Upper lobe of right lung (tissue), 1 donor: ENCODE data around the gene PPP2R2C. TPM values are rescaled to one million over a fixed set of nuclear protein-coding genes. Genes with fewer than 3 reads are reported as not detected.
A peak's percentile ranks its signal among the peaks of the same experiment; 100 is the strongest.

Experiments
- ATAC-seq: fragments of 200-7000 bp; cut with Tn5 transposase; one replicate; pipeline ENCODE4 v1.9.1; 2020; ENCODE audit warnings: mild to moderate bottlenecking, moderate library complexity
- DNase-seq: peaks from one replicate; pipeline ENCODE4 v3.0.0-alpha.2; 2020
- H3K27ac ChIP-seq: fragments of 200-600 bp; one replicate; pipeline ENCODE4 v1.8.0; 2022
- H3K27me3 ChIP-seq: fragments of 200-600 bp; one replicate; pipeline ENCODE4 v1.8.0; 2022; ENCODE audit warnings: mild to moderate bottlenecking
- H3K36me3 ChIP-seq: fragments of 200-600 bp; one replicate; pipeline ENCODE4 v1.8.0; 2022
- H3K4me1 ChIP-seq: fragments of 200-600 bp; one replicate; pipeline ENCODE4 v1.8.0; 2022
- H3K4me3 ChIP-seq: fragments of 200-600 bp; one replicate; pipeline ENCODE4 v1.8.0; 2022; ENCODE audit warnings: mild to moderate bottlenecking
- H3K9me3 ChIP-seq: fragments of 200-600 bp; one replicate; pipeline ENCODE4 v1.8.0; 2022
- intact Hi-C: fragments of 100-400 bp; cut with DNase I; formaldehyde crosslinking; loops from one replicate; pipeline ENCODE4 v1.11.0; 2022
- total RNA-seq: library from RNA; stranded (reverse); fragmentation: NEBNext Ultra II Directional; extraction: Animal tissue kit (Norgen Biotek cat#: 25700); gene quantifications from one replicate; pipeline ENCODE4 v1.2.1, GENCODE V29; 2021
- TF ChIP-seq, protein P1 (sequence below): fragments of 200-600 bp; IDR thresholded peaks from one replicate; pipeline ENCODE4 v1.8.0; 2022; ENCODE audit warnings: antibody characterized with exemption
- donor health status: DM: no; HTN: yes; CAD: no; lungs with severe emphysema.

PPP2R2C gene
- total RNA-seq, 1 donor from 2014 or later: 0.09 TPM

DNA sequence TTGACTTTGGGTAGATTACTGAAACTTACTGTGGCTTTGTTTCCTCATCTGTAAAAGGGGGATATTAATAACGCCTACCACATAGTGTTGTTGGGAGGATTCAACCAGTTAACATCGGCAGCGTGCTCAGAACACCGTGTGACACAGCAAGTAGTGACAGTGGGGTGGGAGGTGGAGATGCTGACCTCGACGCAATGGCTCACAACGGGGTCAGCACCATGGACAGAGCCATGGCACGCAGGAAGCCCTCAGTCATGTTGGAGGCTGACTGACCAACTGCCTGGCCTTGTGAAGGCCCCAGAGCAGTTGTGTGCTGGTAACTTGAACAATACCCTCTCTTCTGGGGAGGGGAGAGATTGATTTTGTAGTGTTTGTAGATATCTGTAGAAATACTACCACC is 109.5 kb downstream of the PPP2R2C start:
- no peak for DNase-seq
- peaks cover 12% of the 10 kb centered on the region for H3K27me3 ChIP-seq
- no peak overlapping the region for H3K27ac ChIP-seq
- TF ChIP-seq, protein P1, sequence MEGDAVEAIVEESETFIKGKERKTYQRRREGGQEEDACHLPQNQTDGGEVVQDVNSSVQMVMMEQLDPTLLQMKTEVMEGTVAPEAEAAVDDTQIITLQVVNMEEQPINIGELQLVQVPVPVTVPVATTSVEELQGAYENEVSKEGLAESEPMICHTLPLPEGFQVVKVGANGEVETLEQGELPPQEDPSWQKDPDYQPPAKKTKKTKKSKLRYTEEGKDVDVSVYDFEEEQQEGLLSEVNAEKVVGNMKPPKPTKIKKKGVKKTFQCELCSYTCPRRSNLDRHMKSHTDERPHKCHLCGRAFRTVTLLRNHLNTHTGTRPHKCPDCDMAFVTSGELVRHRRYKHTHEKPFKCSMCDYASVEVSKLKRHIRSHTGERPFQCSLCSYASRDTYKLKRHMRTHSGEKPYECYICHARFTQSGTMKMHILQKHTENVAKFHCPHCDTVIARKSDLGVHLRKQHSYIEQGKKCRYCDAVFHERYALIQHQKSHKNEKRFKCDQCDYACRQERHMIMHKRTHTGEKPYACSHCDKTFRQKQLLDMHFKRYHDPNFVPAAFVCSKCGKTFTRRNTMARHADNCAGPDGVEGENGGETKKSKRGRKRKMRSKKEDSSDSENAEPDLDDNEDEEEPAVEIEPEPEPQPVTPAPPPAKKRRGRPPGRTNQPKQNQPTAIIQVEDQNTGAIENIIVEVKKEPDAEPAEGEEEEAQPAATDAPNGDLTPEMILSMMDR: no peak
- H3K4me3 ChIP-seq: no peak overlapping the region
- no peaks in the 10 kb centered on the region for H3K9me3 ChIP-seq
- no peaks in the 10 kb centered on the region for H3K4me1 ChIP-seq
- intact Hi-C loops: no loop called here
- peak; percentile 15 for ATAC-seq
- no peaks in the 10 kb centered on the region for H3K36me3 ChIP-seq

DNA sequence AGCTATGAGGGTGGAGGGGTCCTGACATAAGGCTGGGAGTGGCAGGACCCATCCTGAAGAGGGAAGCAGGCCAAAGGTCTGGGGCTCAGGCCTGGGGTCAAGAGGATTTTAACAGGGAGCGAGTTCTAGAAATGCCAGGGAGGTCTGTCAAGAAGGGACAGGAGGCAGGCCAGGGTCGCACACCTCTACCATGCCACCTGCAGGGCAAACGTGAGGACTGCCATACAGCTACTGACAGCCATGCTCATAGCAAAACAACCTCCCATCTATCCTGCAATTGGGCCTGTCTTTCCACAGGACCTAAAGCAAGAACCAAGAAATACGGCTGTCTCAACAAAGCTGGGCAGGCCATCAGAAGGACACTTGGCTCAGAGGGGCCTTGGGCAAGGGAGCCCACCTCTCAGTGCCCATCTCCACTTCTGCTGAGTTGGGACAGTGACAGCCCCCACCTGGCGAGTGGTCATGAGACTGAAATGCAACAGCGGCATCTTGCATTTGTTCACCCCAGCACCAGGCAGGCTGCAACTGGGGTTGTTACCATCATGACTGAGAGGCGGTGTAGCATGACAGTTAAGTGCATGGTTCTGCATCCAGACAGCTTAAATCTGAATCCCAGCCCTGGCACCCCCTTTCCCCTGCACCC is 110.0 kb downstream of the PPP2R2C start:
- Histone ChIP-seq H3K27me3 (peaks cover 7% of the 10 kb centered on the region), H3K4me1 (no peaks in the 10 kb centered on the region), H3K9me3 (no peaks in the 10 kb centered on the region), H3K36me3 (no peaks in the 10 kb centered on the region), H3K27ac (no peak overlapping the region), H3K4me3 (no peak overlapping the region)
- no peak for DNase-seq
- intact Hi-C loops: no loop called here
- ATAC-seq: no peak
- TF ChIP-seq, protein P1: no peak

DNA sequence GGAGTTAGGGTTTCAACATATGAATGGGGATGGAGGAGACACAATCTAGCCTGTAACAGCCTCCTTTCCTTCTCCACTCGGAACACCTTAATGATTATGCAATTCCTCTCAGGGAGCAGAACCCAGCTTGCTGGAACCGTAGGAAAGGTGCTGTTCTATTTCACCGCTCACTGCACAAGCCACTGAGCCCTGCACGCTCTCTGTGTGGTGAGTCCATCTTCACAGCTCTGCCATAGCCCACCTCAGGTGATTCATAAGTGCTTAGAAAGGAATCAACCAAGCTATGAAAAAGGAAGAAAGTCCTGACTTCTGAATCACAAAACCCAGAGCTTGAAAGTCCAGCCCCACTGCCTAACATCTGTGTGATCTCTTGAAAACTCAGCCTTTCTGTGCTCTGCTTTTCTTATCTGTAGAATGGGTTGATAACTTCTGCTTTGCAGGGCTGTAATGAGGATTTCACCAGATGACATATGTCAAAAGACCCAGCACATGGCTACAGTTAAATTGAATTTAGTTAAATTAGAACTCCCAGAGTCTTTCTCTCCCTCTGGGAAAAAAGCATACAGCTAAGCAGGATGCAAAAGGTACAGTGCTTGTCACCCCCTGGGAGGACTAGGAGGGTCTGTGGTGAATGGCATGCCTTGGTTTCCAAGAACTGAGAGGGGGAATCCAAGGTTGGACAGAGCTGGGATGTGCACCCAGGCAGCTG is 111.2 kb downstream of the PPP2R2C start:
- no peak for ATAC-seq
- H3K27me3 ChIP-seq: peaks cover 7% of the 10 kb centered on the region
- intact Hi-C loops: no loop called here
- H3K9me3 ChIP-seq: no peaks in the 10 kb centered on the region
- no peaks in the 10 kb centered on the region for H3K4me1 ChIP-seq
- TF ChIP-seq, protein P1: no peak
- H3K4me3 ChIP-seq: no peak overlapping the region
- no peak for DNase-seq
- no peak overlapping the region for H3K27ac ChIP-seq
- no peaks in the 10 kb centered on the region for H3K36me3 ChIP-seq

DNA sequence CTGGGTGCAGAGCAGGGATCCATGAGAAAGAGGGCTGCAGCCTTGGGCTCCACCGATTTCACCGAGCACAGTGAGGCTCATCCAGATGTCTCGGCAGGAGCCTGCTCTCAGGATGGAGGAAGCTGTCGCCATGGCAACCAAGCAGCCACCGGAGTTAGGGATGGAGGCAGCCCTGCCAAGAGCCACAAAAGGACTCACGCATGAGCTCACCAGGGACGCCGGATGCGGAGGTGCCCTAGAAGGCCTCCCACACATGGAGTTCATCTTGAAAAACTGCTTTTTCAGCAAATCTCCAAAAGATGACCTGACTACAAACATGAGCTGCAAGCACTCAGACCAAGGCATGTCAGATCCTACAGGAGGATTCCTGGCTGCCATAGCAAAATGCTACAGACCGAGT is 112.0 kb downstream of the PPP2R2C start:
- no peak overlapping the region for H3K4me3 ChIP-seq
- DNase-seq: no peak
- H3K36me3 ChIP-seq: no peaks in the 10 kb centered on the region
- H3K4me1 ChIP-seq: no peaks in the 10 kb centered on the region
- TF ChIP-seq, protein P1: no peak
- H3K27me3 ChIP-seq: peaks cover 7% of the 10 kb centered on the region
- no peaks in the 10 kb centered on the region for H3K9me3 ChIP-seq
- no peak overlapping the region for H3K27ac ChIP-seq
- intact Hi-C loops: no loop called here
- ATAC-seq: no peak

DNA sequence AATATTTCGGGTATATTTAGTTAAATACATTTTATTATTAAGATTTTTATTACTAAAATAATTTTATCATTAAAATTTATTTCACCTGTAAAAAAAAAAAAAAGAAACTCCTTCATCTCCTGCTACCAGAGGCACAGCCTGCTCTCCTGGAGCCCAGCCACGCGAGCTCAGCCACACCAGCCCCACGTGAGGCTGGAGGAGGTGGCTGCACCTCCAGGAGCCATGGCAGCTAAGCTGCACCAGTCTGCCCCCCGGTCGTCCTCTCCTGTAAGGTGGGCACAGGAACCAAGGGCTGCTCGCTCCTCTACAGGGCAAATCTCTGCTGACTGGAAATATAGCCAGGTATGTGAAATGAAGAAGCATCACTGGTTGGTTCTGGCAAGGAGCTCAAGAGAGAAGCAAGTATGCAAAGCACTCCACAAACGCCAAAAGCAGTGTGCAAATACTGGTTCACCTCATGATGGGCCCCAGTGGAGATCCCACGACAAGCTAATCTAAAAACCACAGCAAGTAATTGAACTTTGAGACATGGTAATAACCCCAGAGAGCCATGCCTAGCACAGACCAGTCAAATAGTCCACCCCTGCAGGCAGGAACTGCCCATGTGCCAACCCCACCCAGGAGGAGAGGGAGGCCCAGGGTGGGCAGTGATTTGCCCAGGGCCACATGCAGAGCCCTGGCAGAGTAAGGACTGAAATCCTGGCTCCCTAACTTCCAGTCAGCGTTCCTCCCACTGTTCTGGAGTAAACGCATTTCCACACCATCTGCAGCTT is 112.7 kb downstream of the PPP2R2C start:
- ATAC-seq: no peak
- no peak for DNase-seq

More for the DNA sequence above, 112.7 kb downstream of the PPP2R2C start:
- Histone ChIP-seq H3K4me3 (no peak overlapping the region), H3K27ac (no peak overlapping the region), H3K9me3 (no peaks in the 10 kb centered on the region), H3K36me3 (no peaks in the 10 kb centered on the region), H3K27me3 (peaks cover 7% of the 10 kb centered on the region), H3K4me1 (no peaks in the 10 kb centered on the region)
- intact Hi-C loops: no loop called here
- TF ChIP-seq, protein P1: no peak
